Uterus (tissue), 2 donors: ENCODE results near the gene HOOK2.
A peak's percentile ranks its signal among the peaks of the same experiment; 100 is the strongest.

Source experiments
- POLR2A ChIP-seq, 2 donors: fragments of 450-650 bp; IDR thresholded peaks; one replicate each; pipeline ENCODE4 v1.6.1; 2016; ENCODE audit warnings: antibody characterized with exemption in 2 of 2, mild to moderate bottlenecking in 1 of 2, moderate library complexity in 1 of 2
- TF ChIP-seq, protein P1 (sequence below), 4 experiments: fragments of 200-600 bp in 2 of 4; fragments of 450-650 bp in 2 of 4; sonication (generic) in 2 of 4; IDR thresholded peaks; one replicate each; pipeline ENCODE4 v1.5.1; 2016 to 2019; ENCODE audit warnings: antibody characterized with exemption in 4 of 4, mild to moderate bottlenecking in 2 of 4, moderate library complexity in 1 of 4

GRCh38 chr19:12792051-12792852 lies 16.9 kb upstream of the HOOK2 start:
- TF ChIP-seq, protein P1, sequence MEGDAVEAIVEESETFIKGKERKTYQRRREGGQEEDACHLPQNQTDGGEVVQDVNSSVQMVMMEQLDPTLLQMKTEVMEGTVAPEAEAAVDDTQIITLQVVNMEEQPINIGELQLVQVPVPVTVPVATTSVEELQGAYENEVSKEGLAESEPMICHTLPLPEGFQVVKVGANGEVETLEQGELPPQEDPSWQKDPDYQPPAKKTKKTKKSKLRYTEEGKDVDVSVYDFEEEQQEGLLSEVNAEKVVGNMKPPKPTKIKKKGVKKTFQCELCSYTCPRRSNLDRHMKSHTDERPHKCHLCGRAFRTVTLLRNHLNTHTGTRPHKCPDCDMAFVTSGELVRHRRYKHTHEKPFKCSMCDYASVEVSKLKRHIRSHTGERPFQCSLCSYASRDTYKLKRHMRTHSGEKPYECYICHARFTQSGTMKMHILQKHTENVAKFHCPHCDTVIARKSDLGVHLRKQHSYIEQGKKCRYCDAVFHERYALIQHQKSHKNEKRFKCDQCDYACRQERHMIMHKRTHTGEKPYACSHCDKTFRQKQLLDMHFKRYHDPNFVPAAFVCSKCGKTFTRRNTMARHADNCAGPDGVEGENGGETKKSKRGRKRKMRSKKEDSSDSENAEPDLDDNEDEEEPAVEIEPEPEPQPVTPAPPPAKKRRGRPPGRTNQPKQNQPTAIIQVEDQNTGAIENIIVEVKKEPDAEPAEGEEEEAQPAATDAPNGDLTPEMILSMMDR (IDR thresholded peaks at IDR 0.05): peak in 1 of 4 experiments; percentile 14
- peak in 1 of 2 donors; percentile 35 for TF ChIP-seq POLR2A (IDR thresholded peaks at IDR 0.05)
